Inferior parietal cortex (tissue), 1 donor: ENCODE data around the gene WNK1.
"Not testable (repeated sequence)": the region's sequence is repeated elsewhere in the genome, so short reads cannot be mapped to it uniquely, and the experiment has no call there.

Experiments
- DNase-seq: peaks from one replicate; pipeline ENCODE4 v3.0.0-alpha.2; 2016; ENCODE audit errors: extremely low spot score

The WNK1 gene

DNA sequence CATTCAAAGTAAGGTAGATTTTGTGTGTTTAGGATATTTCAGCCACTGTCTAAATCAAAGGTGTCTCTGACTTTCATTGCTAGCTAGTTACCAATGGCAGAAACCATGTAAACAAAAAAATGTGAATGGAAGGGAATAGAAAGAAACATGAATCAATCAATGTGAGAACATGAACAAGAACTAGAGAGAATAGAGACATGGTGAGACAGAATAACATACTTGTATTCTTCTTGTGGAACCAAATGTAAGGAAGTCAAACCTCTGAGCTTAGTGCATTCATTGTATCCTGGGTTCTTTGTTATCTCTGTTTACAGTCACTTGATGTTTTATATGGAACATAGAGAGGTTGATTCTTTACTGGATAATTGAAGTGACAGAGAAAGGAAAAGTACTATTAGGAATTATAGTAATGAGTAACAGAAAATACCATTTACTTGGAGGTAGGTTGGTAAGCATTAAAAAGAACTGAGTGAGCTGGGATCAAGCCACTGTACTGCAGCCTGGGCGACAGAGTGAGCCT is 2.6 kb upstream of the WNK1 start:
- DNase-seq = peak; percentile 29

DNA sequence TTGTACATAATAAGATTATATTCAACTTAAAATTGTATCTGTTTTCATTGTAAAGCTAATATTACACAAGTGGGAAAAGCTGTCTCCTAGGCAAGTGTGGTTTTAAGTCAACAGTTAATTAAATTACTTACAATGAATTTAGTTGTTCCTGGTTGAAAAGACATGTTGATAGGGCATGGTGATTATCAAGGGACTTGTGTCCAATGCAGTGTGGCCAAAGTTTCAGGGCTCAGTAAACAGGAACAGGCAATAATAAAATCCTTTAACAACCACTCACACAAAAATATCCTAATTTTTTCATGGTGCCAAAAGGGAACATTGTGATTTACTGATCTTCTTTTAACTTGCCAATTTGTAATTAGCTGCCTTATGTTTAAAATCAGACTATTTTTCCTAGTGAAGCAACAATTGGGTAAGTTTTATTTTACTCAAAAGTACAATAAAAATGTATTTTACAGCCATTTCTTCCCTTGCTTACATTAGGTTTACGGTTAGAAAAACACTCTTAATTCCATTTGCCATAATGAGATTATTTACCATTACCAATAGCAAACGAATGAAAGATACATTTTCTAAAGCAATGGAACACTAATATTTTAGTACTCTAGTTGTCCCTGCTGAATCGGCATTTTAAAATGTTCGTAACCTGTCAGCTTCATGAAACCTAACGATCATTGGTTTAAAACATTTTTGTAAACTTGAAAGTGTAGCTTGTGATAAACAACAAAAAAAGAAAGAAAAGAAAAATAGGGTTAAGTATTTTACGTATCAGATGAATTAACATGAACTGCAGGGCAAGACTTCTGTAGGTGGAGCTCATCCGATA is 1.8 kb upstream of the WNK1 start:
- DNase-seq = no peak

DNA sequence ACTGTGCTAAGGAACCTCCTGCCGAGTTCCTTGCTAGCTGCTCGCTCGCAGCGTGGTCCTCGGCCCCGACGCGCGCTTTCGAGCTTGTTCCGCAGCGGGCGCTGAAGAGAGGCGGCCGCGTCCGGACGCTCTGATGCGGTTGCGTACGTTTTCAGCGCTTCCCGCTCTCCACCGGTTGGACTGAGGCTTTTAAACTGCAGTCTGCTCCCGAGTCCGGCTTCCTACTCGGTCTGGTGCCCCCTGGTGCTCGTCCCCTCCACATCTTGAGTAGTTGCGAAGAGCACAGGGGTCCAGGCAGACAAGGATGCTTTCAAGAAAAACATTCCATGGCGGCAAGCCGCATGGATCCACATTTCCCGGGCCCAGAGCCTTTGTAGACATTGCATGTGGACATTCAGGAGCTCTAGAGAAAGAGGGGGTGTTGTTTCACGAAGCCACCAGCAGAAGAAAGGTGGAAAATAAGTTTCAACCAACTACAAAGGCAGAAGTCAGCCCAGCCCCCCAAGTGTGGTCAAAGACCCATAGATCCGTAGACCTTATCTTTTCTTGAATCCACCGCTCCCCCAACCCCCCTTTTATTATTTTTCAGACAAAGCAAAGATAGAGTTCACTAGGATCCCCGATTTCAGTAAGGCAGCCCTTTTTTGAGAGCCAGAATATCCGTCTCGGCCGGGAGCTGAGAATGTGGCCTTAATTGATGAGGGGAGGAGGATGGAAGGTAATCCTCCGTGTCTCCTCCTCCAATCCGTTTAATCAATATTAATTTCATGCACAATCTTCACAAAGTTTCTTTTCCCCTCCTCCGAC is 984 bp upstream of the WNK1 start:
- peak; percentile 93 for DNase-seq

- DNase-seq = peak; percentile 21
Observed at GRCh38 chr12:752695-753610, 574 bp downstream of the WNK1 start.

DNA sequence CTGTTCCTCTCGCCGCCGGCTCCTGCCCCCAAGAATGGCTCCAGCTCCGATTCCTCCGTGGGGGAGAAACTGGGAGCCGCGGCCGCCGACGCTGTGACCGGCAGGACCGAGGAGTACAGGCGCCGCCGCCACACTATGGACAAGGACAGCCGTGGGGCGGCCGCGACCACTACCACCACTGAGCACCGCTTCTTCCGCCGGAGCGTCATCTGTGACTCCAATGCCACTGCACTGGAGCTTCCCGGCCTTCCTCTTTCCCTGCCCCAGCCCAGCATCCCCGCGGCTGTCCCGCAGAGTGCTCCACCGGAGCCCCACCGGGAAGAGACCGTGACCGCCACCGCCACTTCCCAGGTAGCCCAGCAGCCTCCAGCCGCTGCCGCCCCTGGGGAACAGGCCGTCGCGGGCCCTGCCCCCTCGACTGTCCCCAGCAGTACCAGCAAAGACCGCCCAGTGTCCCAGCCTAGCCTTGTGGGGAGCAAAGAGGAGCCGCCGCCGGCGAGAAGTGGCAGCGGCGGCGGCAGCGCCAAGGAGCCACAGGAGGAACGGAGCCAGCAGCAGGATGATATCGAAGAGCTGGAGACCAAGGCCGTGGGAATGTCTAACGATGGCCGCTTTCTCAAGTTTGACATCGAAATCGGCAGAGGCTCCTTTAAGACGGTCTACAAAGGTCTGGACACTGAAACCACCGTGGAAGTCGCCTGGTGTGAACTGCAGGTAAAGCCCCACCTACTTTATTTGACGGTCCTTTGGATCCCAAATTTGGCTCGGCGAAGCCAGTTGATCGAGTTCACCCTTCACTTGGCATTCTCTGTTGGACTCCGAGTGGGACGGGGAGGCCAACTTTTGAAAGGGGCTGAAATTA is 1.5 kb downstream of the WNK1 start:
- DNase-seq = no peak

DNA sequence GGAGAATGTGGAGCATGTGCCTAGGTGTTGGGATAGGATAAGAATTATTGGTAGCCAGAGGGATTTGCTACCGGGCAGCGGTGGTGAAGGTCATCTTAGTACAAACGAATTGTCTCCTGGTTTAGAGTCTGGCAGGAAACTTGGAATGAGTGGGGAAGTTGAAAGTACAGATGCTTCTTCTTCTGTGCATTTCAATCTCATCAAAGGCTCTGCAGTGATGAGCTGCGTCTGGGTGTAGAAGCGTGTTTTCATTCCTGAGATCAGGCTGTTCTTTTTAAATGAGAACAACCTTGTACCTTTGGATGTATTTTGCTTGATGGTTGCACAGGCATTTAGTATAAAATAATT is 2.1 kb downstream of the WNK1 start:
- DNase-seq = peak; percentile 48

DNA sequence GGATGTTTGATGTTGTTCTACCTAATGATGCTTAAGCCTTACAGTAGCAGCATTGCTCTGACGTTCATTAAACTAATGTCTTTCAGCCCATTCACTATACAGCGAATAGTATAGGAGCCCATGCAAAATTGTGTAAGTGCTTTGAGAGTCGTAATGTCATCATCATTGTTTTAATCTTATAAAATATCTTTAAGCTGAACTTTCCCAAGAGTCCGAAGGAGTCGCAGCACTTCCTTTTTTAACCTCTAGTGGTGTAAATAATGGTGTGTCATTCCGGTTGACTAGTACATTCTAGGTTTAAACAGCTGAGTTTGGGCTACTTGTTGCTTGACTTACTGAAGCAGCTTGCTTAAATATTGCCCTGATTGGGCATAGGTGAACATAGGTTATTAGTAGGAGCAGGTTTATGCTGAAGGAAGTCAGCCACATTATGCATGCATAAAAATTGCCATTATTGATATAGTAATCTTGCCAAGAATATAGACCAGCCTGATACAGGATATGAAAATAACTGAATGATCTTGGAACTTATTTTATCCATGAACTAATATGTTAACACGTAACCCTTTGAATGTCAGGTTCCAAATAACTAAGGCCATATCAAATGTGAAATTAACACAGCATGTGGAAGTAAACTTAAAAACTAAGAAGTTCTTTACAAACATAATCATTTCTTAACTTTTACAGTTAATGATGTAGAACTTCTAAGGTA is 2.6 kb downstream of the WNK1 start:
- peak; percentile 49 for DNase-seq

DNA sequence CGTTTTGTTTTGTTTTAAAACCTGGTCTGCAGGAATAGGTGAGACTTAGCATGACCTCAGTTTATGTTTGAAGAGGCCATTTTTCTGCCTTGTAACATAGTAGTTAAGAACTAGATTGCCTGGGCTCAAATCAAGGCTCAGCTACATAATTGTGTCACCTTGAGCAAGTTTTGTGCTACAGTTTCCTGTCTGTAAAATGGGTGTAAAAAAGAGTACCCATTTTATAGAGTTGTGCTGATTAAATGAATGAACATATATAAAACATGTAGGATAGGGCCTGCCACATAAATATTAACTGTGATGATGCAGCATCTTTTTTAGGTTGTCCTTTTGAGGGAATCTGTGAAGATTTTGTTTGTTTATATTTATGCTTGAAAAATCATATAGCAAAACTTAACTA is 7.2 kb downstream of the WNK1 start:
- DNase-seq = no peak

DNA sequence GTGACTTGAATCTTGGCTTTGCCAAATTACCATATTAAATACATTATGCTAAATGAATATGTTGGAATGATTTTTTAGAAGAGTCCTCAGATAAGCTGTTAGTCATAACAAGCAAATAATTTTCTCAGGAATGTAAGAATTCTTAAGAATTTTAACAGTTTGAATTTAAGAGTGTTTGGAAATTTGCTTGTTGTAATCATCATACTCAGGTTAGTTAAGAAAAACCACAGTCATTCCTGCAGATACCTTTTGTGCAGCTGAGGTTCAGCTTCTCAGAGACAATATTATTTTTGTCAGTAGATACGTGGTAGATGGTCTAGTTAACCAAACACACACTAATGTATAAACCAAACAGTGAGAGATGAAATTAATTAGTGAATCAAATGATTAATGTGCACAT is 8.9 kb downstream of the WNK1 start:
- DNase-seq = no peak

DNA sequence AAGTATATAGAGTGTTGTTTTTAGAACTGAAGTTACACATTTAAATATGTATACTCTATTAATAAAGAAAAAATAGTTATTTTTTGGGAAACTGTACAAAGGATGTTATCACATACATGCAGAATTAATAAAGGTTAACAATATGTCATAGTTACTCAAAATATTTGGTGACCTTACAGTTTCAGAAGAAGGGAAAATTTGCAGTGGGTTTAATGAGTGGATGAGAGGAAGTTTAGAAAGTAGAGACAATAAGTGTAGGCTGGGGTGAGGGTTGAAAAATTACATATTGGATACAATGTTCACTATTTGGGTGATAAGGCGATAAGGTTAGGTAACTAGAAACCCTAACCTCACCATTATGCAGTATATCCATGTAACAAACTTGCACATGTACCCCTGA is 13.5 kb downstream of the WNK1 start:
- no peak for DNase-seq

DNA sequence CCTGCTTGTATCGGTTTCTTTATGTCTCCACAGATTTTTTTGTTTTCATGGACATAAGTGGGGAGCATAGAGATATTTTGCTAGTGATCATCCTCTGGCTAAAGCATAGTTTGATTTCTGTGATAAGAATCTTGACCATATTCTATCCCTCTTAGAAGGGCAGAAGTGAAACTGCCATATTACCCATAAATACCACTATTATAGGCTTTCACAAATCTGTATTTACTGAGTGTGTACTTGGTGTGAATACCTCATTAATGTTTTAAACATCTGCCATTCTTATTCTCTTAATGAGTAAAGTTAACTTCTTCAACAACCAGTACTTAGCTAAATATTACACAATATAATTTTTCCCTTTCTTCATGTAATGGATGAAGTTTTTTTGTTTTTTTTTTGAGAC is 16.1 kb downstream of the WNK1 start:
- DNase-seq = no peak

DNA sequence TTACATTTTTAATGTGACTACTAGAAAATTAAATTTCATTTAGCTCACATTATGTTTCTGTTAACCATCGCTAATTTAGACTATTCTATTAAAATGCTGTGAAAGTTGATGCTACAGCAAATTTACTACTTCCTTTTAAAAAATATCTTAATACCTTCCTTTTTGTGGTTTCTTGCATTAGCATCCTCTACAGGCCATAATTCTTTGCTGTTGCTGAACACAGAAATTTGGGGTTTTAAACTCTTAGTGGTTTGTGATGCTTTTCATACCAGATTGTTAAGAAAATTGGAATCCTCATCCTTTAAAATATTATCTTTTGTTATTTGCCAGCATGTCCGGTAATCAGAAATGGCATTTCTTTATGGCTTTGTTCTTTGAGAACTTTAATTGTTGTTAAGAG is 18.1 kb downstream of the WNK1 start:
- no peak for DNase-seq

GRCh38 chr12:772056-772697 is 19.8 kb downstream of the WNK1 start:
- no peak for DNase-seq

DNA sequence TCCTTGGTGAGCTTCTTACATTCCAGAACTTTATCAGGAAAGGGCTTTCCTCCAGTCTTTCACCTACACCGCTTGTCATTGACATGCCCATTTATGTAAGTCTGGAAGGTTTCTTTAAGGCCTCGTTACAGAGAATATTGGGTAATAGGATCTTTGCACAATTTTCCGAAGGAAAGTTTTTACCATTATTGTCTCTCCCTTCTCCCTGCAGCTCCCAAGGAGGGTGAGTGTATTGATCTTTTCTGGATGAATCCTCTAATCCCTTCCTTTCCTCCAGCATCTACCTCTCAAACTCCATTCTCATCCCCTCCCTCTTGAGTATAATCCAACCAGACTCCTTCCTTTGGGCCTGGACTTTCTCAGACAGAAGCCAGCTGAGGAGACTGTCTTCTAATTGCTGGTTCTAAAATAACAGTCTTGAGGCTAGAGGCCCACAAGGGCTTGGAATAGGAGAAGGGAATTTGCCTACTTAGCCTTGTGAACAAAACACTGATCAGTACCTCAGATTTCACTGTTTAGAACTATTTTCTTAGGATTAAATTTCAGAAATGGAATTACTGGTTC is 21.8 kb downstream of the WNK1 start:
- DNase-seq = no peak

GRCh38 chr12:775973-776771 is 23.8 kb downstream of the WNK1 start:
- not testable (repeated sequence) for DNase-seq

GRCh38 chr12:776772-777373 is 24.5 kb downstream of the WNK1 start:
- DNase-seq = not testable (repeated sequence)

DNA sequence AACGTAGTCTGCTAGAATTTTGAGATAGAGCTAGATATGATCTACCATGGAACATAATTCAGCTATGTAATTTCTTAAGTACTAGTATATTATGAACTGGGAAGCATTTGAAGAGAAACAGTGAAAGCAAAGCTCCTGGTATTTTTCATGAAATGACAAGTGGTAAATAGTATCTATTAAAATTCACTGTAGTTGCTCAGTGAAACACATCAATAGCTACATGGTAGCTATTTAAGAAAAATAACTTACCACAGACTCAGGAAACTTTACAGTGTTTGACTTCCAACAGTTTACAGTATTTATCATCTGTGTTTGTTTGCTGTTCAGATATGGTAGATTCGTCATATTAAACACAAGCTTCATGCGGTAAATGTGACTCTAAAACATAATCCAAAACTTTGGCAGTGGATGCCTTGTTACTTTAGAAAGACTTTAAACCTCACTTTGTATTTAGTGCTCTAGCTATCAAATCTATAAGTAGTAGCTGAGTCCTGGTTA is 25.2 kb downstream of the WNK1 start:
- no peak for DNase-seq

DNA sequence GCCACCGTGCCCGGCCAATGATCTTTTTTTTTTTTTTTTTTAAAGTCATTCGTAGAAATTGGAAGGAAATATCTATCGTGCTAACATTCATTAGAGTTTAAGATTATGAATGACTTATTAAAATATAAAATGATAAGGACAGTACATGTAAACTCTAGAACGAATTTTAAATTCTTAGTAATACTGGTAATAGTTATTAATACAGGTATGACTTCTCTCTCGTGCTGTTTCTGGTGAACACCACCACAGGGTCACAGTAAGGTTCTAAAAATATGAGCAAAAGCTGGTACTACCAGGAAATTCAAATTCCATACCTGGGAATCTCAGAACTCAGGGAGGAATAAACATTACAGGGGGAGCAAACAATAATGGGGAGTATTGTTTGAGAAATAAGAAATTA is 26.2 kb downstream of the WNK1 start:
- DNase-seq = no peak
